Measurements from ENCODE around the gene STARD8.
"Not testable (repeated sequence)": the region's sequence is repeated elsewhere in the genome, so short reads cannot be mapped to it uniquely, and the experiment has no call there.

STARD8 gene

DNA sequence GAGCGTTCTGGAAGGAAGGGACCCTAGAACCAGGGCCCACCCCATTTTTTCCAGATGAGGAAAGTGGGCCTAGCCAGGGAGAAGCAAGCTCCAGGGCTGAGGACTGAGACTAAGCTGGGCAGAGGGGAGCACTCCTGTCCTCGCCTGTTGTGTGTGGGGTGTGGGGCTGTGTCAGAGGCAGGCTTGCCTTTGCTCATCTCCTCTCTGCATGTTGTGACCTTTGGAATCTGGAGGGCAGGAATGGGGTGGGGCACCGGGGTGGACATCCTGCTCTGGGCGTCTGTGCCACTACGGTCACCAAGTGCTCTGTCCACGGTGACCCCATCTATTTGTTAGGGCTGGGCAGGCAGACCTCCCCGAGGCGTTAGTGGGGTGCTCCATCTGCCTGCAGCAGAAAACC, 41.5 kb downstream of the STARD8 start:
- in situ Hi-C loops (cut with MboI; ENCODE audit: low sequenced_read_pairs), result not testable (repeated sequence)

DNA sequence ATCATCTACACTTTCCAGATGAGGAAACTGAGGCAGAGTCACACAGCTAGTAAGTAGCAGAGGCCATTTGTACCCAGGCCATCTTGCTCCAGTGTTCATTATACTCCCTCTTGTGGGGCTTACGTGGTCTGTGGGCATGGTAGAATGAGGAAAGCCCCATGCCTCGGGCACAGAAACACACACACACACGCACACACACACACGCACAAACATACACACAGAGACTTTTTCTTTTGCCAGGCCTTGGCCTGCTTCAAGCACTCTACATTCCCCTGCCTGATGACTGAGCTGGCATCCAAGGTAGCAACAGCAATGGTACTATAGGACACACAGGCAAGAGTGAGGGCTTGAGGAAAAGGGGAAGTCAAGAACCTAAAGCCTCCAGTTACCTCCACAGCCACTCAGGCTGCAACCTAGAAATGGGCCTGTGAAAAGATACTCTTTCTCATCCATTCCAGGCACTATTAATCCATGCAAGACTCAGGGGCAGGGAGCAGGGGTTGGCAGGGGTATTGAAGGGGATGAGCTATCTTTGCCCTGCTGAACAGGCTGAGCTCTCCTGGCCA, 43.6 kb downstream of the STARD8 start:
- in situ Hi-C loops (cut with MboI; ENCODE audit: low sequenced_read_pairs), result no loop called here

DNA sequence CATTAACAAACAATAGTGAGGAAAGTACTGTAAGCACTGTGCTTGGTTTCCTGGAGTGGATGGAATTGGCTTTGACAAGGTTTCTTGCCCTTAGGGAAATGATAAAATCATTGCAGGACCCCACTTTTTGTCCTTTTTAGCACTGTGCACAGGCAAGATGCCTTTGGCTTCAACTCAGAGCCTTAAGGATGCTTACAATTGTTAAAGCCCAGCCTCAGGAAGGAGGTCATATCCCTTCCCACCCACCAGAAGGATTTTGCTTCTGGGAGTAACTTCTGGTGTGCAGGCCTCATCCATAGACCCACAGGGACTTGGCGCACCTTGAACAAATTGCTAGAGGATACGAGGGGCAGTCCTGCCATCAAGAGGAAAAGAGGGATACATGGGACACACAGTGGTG, 44.5 kb downstream of the STARD8 start:
- in situ Hi-C loops (cut with MboI; ENCODE audit: low sequenced_read_pairs), result no loop called here

DNA sequence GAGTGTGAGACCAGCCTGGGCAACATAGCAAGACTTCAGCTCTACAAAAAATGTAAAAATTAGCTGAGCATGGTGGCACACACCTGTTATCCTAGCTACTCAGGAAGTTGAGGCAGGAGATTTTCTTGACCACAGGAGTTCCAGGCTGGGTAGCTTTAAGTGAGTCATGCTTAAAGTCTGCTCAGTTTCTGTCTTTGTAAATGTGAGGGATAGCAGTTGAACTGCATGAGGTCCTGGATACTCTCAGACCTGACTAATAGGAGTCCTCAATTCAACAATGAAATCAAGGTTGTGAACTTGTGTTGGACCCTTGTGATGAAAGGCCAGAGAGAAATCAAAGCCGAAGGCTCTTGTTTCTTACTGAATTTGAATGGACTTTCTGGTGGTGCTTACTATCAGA, 45.2 kb downstream of the STARD8 start:
- in situ Hi-C loops (cut with MboI; ENCODE audit: low sequenced_read_pairs), result no loop called here

DNA sequence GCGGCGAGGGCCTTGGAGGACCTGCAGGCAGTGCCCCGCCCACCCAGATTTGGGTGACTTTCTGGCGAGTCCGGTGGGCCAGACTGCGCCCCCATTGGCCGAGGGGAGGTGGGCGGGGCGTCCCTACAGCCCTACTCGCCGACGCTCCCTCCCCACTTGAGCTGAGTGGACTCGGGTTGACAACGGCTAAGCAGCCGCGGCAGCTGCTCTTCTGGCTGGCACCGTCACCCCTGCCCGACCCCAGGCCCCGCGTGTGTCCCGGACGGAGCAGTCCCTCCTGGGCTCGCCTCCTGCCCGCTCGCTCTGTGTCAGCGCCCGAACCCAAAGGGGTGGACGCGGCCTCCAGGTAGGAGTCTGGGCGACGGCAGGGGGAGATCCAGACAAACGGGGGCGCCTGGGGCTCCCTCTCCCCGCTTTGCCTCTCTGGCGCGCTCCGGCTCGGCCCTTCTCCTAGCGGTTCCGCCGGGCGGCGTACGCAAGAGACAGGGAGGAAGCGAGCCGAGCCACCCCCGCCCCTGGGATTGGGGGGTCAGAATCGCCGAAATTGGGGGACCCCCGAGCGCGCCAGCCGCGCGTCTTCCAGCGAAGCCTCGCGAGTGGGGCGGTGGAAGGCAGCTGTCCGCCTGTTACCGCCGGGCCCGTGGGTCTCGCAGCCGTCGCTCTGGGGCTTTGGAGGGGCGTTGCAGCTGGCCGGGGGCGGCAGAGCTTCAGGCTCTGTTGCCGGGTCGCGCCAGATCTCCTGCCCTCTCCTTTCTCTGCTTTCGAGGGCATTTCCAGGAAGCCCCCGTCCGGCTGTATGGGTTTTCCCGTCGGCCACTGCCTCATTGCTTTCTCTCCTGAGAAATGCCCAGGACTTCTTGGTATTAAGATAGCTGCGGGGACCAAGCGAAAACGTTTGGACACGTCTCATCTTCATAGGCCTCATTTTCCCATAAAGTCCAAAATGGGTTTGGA, 46.3 kb downstream of the STARD8 start:
- in situ Hi-C loops (cut with MboI; ENCODE audit: low sequenced_read_pairs), result no loop called here

DNA sequence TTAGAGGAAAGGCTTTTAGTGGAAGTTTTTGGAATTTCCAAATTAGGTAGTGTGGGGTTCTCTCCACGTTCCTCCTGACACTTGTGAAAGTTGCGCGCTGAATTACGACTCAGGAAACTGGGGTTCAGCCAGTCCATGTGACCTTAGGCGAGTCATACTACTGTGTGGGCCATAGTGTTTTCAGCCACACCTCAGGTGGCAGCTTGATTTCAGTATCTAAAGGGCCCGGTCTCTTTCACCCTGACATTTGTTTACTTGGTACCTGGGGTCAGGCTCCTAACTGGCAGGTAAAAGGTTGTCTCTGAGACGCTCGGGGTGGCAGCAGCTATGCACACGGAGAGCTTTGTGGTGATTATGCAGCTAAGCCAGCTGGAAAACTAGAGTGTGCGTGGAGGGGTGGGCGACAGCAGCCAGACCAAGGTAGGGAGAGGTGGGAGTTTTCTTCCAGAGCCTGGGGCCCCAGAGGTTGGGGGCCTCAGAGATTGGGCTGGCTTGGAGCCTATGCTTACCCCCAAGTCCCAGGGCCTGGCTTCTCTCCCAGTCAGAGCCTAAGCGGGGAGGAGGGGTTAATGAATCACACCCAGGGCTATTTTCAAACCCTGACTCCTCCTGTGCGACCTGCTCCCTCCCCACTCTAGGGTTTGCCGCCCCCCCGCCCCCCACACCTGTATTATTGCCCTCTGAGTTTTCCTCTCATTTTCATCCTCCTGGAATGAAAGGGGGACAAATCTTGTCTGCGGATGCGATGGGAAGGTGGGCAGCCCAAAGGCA, 47.2 kb downstream of the STARD8 start:
- in situ Hi-C loops (cut with MboI; ENCODE audit: low sequenced_read_pairs), result no loop called here

DNA sequence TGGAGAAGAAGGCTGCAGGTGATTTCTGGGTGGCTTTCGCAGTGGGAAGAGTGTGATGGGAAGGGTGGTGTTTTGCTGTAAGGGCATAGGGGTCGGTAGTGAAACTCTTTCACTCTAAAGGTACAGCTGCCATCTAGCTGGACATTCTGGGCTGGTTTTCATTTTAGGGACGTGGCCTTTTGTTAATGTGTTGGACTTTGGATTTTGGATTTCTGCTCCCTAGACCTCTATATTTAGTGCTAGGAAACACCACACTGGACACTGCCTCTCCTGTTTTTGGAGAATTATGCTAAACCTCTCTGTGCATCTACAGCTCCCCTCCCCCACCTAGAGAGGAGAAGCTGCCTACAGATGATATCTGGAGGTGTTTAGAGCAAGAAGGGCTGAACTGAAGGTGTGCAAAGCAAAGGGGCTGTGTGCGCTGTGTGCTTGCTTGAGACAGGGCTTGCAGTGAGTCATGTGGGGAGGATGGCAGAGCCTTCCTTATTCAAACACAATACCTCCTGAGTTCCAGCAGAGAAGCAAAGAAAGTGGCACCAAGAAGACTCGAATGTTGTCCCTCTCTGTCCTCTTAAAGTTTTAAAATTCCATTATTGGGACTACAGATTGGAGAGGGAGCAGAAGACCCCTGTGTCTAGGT, 47.9 kb downstream of the STARD8 start:
- in situ Hi-C loops (cut with MboI; ENCODE audit: low sequenced_read_pairs), result no loop called here

DNA sequence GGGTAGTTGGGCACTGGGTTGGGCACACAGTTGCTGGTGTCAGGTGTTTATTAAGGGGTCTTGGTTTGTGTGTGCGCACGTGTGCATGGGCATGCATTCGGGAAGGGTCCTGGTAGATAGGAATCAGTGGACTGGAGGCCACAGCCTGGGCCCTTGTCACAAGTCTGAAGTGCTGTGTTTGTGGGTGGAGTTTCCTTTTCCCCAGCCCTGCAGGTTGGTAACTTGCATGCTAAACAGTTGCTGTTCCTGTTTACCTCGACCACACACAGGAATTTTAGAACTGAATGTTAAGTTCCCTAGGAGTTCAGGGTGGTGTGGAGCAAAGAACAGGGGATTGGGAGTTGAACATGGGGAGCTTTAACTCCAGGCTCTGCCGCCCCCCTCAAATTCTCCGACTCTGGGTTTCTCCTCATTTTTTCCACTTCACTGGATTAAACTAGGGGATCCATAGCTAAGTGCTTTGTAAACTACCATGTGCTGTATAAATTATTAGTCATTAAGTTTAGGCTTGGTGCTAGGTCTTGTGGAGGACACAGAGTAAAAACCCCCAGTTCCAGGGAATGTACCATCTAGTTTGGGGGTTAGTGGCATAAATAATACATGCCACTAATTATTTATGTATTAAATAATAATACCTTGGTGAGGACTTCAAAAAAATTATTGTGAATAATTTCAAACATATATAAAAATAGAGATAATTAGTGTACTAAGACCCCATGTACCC, 49.0 kb downstream of the STARD8 start:
- in situ Hi-C loops (cut with MboI; ENCODE audit: low sequenced_read_pairs), result no loop called here

DNA sequence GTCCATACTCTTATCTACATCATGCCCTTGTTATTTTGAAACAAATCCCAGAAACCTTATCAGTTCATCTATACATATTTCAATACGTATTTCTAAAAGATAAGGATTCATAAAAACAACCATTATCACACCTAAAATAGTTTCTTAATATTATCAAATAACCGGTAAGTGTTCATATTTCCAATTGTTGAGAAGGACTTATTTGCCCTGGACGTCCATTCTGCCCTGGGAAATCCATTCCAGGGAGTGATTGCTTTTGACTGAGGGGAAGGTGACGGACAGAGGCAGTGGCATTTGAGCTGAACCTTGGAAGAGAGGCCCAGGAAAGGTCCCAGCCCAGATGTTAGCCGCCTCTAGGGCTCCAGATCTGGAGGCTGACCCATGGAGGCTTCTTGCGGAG, 49.6 kb downstream of the STARD8 start:
- in situ Hi-C loops (cut with MboI; ENCODE audit: low sequenced_read_pairs), result no loop called here

DNA sequence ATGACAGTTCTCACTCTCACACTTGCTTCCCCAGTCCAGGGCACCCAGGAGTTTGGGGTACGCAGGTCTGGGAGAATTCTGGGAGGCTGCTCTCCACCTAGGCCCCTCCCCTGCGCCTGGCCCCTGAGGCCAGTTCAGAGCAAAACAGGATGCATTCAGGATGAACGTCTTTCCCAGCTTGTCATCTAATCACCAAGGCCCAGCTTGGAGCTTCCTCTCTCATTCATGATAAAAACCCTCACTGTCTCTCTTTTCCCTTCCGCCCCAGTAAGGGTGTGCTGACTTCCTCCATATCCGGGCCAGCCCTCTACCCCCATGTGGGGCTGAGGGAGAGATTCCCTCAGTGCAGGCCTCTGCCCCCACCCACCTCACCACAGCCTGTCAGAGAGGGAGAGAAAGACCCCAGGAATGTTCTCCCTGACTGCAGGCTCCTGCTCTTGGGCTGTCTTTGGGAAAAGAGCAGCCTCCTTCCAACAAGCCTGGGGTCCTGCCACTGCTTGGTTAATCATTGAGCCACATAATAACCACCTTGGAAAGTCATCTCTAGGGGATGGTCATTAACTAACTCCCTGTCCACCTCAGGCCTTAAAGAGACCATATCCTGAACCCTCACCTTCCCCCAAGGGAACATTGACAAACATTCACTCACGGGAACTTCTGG, 50.1 kb downstream of the STARD8 start:
- in situ Hi-C loops (cut with MboI; ENCODE audit: low sequenced_read_pairs), result no loop called here

DNA sequence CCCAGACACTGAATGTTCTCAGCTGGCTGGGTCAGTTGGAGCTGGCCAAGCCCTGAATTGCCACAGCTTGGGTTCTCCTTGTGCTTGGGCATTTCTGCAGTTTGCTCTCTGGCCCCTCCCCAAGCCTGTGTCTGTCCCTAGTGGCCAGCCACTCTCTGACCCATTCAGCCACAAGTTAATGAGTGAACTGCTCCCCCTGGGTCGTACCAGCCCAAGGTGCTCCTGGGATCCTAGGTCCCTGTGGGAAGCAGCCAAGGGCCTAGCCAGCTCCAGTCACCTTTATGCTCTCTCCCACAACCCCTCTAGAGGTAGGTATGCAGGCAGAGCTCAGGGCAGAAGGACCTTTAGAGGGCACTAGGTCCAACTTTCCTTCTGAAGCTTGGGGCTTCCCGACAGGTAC, 51.5 kb downstream of the STARD8 start:
- in situ Hi-C loops (cut with MboI; ENCODE audit: low sequenced_read_pairs), result no loop called here

DNA sequence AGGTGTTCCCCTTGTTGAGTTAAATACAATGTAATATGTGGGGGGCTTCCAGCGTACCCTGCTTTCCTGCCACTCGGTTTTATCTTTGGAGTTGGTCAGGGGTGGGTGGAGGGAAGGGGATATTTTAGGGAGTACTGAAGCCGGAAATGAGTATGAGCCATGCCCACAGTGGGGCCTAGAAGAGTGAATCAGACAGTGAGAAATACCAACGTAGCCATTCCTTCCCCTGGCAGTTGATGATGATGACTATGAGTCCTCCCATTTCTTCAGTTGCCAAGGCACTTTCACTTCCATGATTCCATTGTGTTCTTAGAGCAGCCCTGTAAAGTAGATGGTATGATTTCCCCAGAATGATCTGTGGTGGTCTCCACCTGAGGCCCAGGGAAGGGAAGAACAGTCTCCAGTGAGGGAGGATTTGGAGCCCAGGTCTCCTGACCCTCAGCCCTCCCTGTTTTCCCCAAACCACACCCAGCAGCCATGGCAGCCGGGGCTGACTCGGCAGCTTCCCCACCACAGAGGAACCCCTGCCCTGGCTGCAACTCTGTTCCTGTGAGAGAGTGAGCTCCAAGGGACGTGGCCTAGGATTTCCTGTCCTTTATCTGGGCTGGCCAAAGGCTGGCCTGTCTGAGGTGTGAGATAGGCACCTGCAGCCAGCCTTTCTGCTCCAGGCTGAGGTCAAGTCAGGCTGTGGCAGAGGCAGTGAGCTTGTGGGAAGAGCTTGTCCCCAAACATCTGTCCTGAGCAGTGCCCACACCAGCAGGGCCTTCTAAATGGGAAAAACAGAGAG, 52.7 kb downstream of the STARD8 start:
- in situ Hi-C loops (cut with MboI; ENCODE audit: low sequenced_read_pairs), result no loop called here

DNA sequence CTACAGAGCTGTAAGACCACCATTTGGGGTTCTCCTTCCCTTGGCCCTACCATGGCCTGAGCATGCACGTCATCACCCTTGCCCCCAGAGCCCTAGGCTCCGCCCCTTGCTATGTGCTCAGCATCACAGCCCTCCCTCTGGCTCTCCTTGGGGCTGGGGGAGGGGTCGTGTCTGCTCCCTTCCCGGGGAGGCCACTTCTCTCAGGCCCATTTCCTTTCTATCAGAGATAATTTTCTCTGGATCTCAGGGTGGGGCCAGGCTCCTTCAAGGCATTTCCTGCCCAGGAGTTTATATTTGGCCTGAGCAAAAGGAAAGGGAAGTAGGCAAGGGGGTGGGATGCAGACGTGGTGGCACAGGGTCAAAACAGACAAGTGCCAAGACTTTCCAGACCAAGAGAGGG, 55.9 kb downstream of the STARD8 start:
- in situ Hi-C loops (cut with MboI; ENCODE audit: low sequenced_read_pairs), result no loop called here

DNA sequence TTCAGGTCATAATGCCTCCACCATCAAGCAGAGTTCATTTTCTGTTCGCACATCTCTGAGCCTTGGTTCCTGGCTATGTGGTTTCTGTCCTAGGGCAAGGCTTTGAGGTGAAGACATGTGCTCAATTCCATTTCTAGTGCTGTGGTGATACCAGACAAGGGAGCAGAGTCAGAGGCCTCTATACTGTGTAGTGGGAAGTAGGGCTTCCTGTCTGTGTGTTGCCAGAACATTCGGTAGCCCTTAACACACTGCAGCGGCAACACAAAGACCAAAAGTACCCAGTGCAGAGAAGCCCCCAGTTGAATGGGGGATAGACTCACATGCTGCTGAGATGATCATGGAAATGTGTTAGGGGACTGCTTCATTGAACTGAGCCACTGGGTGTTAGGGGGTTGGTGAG, 56.4 kb downstream of the STARD8 start:
- in situ Hi-C loops (cut with MboI; ENCODE audit: low sequenced_read_pairs), result no loop called here

DNA sequence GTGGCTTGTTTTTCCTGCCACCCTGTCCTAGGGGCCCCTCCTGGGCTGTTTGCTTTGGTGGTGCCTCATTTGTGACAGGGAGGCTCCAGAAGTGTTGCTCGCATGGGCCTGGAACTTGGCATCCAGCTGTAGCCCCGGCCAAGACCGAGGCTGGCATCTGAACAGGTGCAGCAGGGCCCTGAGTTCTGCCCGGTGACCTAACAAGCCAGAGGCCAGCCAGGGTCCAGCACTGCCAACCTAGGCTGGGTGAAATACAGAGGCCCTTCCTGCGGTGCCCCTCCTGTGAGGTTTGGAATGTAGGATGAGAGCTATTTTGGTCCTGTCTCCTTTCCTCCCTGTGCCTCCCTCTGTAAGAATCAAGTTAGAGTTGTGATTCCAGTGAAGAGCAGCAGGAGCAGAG, 58.5 kb downstream of the STARD8 start:
- in situ Hi-C loops (cut with MboI; ENCODE audit: low sequenced_read_pairs), result no loop called here

DNA sequence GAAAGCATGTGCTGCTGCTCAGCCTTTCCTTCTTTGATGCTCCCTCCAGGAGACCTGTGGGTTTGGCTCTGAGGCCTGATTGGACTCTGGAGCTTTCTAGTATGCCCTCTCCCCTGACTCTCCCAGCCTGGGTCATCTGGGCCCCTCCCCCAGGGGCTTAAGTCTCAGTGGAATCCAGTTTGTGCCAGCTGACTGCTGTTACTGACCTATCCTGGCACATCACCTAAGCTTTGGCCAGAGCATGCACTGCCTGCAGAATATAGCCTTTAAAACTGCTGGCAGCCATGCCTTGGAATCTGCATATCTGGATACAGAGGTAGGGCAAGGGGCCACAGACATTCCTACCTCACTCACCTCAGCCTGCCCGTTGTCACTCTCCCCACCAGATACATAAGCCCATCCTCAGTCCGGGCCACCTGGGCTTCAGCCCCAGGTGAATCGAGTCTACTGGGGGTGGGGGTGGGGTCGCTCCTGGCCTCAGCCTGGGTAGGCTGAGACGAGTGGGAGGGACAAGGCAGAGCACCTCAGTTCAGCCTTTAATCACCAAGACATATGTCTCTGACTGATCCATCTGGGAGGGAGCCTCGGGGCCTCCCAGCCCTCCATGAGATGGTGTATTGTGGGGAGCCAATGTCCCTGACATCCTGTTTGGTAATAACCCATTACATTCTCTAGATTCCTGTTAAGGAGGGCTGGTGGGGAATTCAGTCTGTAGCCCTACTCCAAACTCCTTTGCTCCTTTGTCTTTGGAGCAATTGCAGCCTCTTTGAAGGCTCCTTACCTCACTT, 61.2 kb downstream of the STARD8 start:
- in situ Hi-C loops (cut with MboI; ENCODE audit: low sequenced_read_pairs), result no loop called here

DNA sequence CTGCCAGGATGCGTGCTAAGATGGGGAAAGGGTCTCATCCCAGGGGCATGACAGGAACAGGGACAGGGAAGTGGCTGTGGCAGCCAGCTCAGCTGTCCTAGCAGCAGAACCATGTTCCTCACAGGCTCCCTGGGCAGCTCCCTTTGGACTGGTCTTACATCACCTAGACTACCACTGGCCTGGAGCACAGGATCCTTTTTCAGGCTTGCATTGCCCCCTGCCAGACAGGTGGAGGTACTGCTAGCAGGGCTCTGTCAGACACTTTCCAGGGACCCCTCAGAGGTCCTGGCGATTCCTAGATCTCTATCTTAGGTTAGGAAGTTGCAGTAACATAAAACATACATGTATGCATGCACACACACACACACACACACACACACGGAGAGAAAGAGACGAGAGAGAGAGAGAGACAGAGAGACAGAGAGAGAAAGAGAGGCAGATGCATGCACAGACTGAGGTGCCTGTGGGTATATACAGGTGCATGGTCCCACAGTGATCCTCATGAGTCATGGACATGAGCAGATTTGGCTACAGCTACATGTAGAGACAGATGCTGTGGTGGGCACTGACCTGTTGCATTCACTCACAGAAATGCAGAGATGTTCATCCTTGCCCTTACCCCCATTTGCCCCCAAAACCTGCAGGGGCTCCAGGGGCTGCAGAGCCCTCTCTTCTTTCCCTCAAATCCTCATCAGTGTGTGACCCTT, 63.6 kb downstream of the STARD8 start:
- in situ Hi-C loops (cut with MboI; ENCODE audit: low sequenced_read_pairs), result no loop called here

DNA sequence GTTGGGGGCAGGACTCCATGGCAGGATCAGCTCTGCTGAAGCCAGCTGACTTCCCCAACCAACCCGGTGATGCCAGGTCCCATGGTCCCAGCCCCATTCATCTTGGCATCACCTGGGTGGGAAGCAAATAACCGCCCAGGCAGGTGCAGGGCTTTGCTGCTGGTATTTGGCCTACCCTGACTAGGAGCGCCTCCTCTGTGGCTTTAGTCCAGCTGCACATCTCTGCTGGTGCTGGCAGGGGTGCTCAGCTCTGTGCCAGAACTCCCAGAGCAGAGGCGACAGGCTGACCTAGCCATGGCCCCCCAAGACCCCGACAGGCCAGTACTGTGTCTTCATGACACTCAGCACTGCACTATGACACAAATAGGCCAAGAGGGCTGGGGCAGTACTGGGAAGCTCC, 64.4 kb downstream of the STARD8 start:
- in situ Hi-C loops (cut with MboI; ENCODE audit: low sequenced_read_pairs), result no loop called here

Data from hTERT RPE-1 (cell line).